Measurements from ENCODE around the gene ACAN. TPM values are rescaled to one million over a fixed set of nuclear protein-coding genes. Genes with fewer than 3 reads are reported as not detected.

The ACAN gene
- 113 TPM for total RNA-seq

DNA sequence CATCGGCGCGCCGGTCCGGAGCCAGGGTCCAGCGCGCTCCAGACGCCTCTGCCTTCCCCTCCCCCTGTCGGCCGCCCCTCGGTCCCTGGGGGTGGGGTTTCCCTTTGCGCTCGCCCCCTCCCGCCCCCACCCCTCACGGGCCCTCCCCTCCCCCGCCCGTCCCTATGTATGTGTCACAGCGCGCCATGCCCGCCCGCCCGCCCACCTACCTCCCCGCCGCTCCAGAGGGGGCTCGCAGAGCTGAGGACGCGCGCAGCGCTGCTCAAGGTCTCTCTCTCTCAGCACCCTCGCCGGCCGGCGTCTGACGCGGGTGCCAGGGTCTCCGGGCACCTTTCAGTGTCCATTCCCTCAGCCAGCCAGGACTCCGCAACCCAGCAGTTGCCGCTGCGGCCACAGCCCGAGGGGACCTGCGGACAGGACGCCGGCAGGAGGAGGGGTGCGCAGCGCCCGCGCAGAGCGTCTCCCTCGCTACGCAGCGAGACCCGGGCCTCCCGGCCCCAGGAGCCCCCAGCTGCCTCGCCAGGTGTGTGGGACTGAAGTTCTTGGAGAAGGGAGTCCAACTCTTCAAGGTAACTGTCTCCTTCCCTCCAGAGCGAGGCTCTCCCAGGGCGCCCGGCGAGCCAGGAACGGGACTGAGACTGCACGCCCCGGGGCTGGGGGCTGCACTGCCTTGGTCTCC, at the start of gene ACAN:
Gene ACAN (plus strand): TSS at position 196 of the 679 bp plus-strand sequence. CDS start 32,771 bp downstream, outside the sequence.
- H3K27ac ChIP-seq = peak within 1 kb of the TSS; percentile 58 to 68
- no peak for TF ChIP-seq CTCF (IDR thresholded peaks at IDR 0.05)
- H3K9me3 ChIP-seq = no peaks in the 10 kb centered on the region
- H3K27me3 ChIP-seq = no peaks in the 10 kb centered on the region
- intact Hi-C loops (cut with DNase I) = loop anchor here (5.0 kb wide), 1 partner anchor 96 kb away; no protein-coding TSS in a partner anchor
- peak within 1 kb of the TSS; percentile 60 to 87 for H3K4me3 ChIP-seq
- peaks cover 3 to 6% of the 10 kb centered on the region in 2 donors for H3K4me1 ChIP-seq
- peak in 1 of 2 donors; percentile 65 for DNase-seq (ENCODE audit: low spot score in 2 of 2)
- no peaks in the 10 kb centered on the region for H3K36me3 ChIP-seq

- no peak for TF ChIP-seq CTCF (IDR thresholded peaks at IDR 0.05)
- Histone ChIP-seq H3K4me3 (no peak overlapping the region), H3K27ac (no peak overlapping the region), H3K36me3 (no peaks in the 10 kb centered on the region), H3K9me3 (no peaks in the 10 kb centered on the region), H3K27me3 (no peaks in the 10 kb centered on the region), H3K4me1 (no peaks in the 10 kb centered on the region)
- DNase-seq (ENCODE audit: low spot score in 2 of 2) = no peak
- intact Hi-C loops (cut with DNase I) = no loop called here
Observed at GRCh38 chr15:88756521-88756920, 46.7 kb upstream of the ACAN start.

DNA sequence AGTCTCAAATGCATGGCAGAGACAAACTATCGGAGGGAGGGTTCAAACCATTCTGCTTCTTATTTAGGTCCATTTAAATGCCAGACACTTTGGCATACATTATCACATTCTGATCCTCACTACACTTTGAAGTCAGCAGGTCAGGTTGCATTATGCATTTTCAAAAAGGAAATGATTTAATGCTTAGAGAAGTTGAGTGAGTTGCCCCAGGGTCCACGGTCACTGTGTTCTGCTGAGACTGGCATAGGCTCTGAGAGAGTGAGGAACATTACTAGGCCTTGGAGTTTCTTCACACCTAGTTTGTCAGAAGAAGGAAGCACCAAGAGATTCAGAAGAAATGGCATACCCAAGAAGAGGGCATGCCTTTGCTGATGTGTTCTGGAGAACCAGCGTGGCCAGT, 46.3 kb upstream of the ACAN start:
- Histone ChIP-seq H3K9me3 (no peaks in the 10 kb centered on the region), H3K4me3 (no peak overlapping the region), H3K4me1 (no peaks in the 10 kb centered on the region), H3K27me3 (no peaks in the 10 kb centered on the region), H3K36me3 (no peaks in the 10 kb centered on the region), H3K27ac (no peak overlapping the region)
- TF ChIP-seq CTCF (IDR thresholded peaks at IDR 0.05) = no peak
- DNase-seq (ENCODE audit: low spot score in 2 of 2) = no peak
- intact Hi-C loops (cut with DNase I) = no loop called here

DNA sequence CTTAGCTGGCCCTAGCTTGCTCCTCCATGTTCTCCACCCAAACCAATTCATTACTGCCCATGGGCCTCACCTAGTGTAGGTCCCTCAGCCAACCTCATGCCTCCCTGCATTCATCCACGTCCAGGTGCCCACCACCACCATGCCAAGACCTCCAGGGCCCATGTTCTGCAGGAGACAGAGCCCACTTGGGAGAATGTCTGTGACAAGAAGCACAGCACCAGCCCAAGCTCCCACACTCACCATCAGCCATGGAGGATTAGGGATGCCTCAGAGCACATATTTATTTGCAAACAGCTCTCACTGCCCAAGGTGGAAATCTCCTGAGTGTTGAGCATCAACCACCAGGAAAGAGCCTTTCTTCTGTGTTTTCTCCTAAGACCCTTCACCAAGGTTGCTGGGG, 43.4 kb upstream of the ACAN start:
- no peak for TF ChIP-seq CTCF (IDR thresholded peaks at IDR 0.05)

DNA sequence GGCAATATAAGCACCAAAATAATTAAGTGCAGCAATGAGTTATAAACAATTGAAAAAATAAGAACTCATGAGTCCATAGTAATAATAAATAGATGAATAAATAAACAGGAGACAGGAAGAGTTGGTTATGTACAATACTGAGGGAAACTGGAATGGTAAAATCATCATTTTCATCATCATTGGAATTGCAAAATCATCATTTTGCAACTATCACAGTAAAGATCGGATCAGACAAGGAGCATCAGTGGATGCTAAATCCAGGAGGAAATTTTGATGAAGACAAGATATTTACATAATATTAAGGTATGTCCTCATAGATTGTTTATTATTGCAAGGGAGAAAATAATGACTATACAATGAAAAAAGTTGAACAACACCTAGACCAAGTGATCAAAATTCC, 38.8 kb upstream of the ACAN start:
- no peak for DNase-seq (ENCODE audit: low spot score in 2 of 2)
- no peaks in the 10 kb centered on the region for H3K4me1 ChIP-seq
- H3K27ac ChIP-seq = no peak overlapping the region
- H3K4me3 ChIP-seq = no peak overlapping the region
- H3K27me3 ChIP-seq = no peaks in the 10 kb centered on the region
- no peaks in the 10 kb centered on the region for H3K9me3 ChIP-seq
- H3K36me3 ChIP-seq = no peaks in the 10 kb centered on the region
- no peak for TF ChIP-seq CTCF (IDR thresholded peaks at IDR 0.05)
- intact Hi-C loops (cut with DNase I) = no loop called here

More for the DNA sequence above, 43.4 kb upstream of the ACAN start:
- H3K4me1 ChIP-seq = no peaks in the 10 kb centered on the region
- H3K27me3 ChIP-seq = no peaks in the 10 kb centered on the region
- intact Hi-C loops (cut with DNase I) = no loop called here
- no peak overlapping the region for H3K4me3 ChIP-seq
- DNase-seq (ENCODE audit: low spot score in 2 of 2) = no peak
- no peak overlapping the region for H3K27ac ChIP-seq
- H3K9me3 ChIP-seq = no peaks in the 10 kb centered on the region
- no peaks in the 10 kb centered on the region for H3K36me3 ChIP-seq

Data from ascending aorta (tissue), 2 donors.